Tibial nerve (tissue), 4 donors: ENCODE data around the gene ASPDH. TPM values are rescaled to one million over a fixed set of nuclear protein-coding genes. Genes with fewer than 3 reads are reported as not detected.

Experiments
- DNase-seq, 2 donors: peaks; one replicate each; pipeline ENCODE4 v3.0.0-alpha.2; 2019; ENCODE audit warnings: low spot score in 2 of 2
- H3K27ac ChIP-seq, 4 donors: fragments of 200-600 bp; sonication (generic) in 3 of 4; one replicate each; pipeline ENCODE4 v1.5.1; 2017 to 2019; ENCODE audit warnings: mild to moderate bottlenecking in 1 of 4
- H3K27me3 ChIP-seq, 2 donors: fragments of 200-600 bp; sonication (generic) in 1 of 2; one replicate each; pipeline versions ENCODE4 v1.5.1 to v1.6.0; 2017 to 2019
- H3K36me3 ChIP-seq, 3 donors: fragments of 200-600 bp; sonication (generic); one replicate each; pipeline ENCODE4 v1.5.1; 2018 to 2019
- H3K4me1 ChIP-seq, 4 donors: fragments of 200-600 bp; sonication (generic) in 3 of 4; one replicate each; pipeline ENCODE4 v1.5.1; 2017 to 2019
- H3K4me3 ChIP-seq, 4 donors: fragments of 200-600 bp; sonication (generic) in 3 of 4; one replicate each; pipeline ENCODE4 v1.5.1; 2017 to 2019; ENCODE audit warnings: mild to moderate bottlenecking in 1 of 4, moderate library complexity in 1 of 4
- H3K9me3 ChIP-seq, 4 donors: fragments of 200-600 bp; sonication (generic) in 3 of 4; one replicate each; pipeline ENCODE4 v1.5.1; 2017 to 2019
- CTCF ChIP-seq, 5 experiments: fragments of 200-600 bp in 3 of 5; fragments of 450-650 bp in 2 of 5; sonication (generic) in 3 of 5; IDR thresholded peaks; one replicate each; pipeline ENCODE4 v1.5.1; 2016 to 2019; ENCODE audit warnings: antibody characterized with exemption in 5 of 5, mild to moderate bottlenecking in 3 of 5, moderate library complexity in 2 of 5
- EP300 ChIP-seq, 2 donors: sonication (generic); formaldehyde crosslinking; IDR thresholded peaks; one replicate each; pipeline ENCODE4 v1.6.1; 2017; ENCODE audit warnings: antibody characterized with exemption in 2 of 2, mild to moderate bottlenecking in 1 of 2
- POLR2A ChIP-seq, 2 donors: fragments of 450-650 bp; IDR thresholded peaks; one replicate each; pipeline ENCODE4 v1.6.1; 2017; ENCODE audit warnings: antibody characterized with exemption in 2 of 2, mild to moderate bottlenecking in 2 of 2, moderate library complexity in 2 of 2
- WGBS, 2 donors: methylation state at CpG; one replicate each; pipeline ENCODE4 v1.1.5; 2018; 5-methylcytosine and 5-hydroxymethylcytosine counted together
- total RNA-seq, 4 donors: library from RNA; depleted of rRNA; stranded (reverse); fragments of >200 nt; gene quantifications; one replicate each; pipeline ENCODE4 v1.1.0, GENCODE V29; 2016

Gene ASPDH
- total RNA-seq, 4 donors from 2014 or later: not detected

- TF ChIP-seq CTCF (IDR thresholded peaks at IDR 0.05): no peak
- no peak for TF ChIP-seq POLR2A (IDR thresholded peaks at IDR 0.05)
- no peak for TF ChIP-seq EP300 (IDR thresholded peaks at IDR 0.05)
- Histone ChIP-seq H3K4me1 (no peaks in the 10 kb centered on the region), H3K9me3 (no peaks in the 10 kb centered on the region), H3K36me3 (no peaks in the 10 kb centered on the region), H3K27me3 (peaks cover 0 to 3% of the 10 kb centered on the region in 2 donors), H3K27ac (no peak overlapping the region), H3K4me3 (no peak overlapping the region)
- WGBS, 2 donors: 89% methylated on average over 9 to 19 of the region's 21 CpGs
- DNase-seq: no peak
These were observed 29.2 kb upstream of the ASPDH start for GRCh38 chr19:50542943-50543342.

GRCh38 chr19:50537769-50538230, 24.1 kb upstream of the ASPDH start:
- TF ChIP-seq POLR2A (IDR thresholded peaks at IDR 0.05) (no peak), CTCF (IDR thresholded peaks at IDR 0.05) (peak; percentile 49 to 61 (median 60))
- Histone ChIP-seq H3K27ac (no peak overlapping the region), H3K9me3 (peaks cover 0 to 16% (median 0%) of the 10 kb centered on the region in 4 donors), H3K27me3 (no peaks in the 10 kb centered on the region), H3K36me3 (no peaks in the 10 kb centered on the region), H3K4me3 (no peak overlapping the region), H3K4me1 (no peaks in the 10 kb centered on the region)
- DNase-seq: peak in 1 of 2 donors; percentile 44
- WGBS, 2 donors: 19 to 22% methylated on average over 15 of the region's 15 CpGs

DNA sequence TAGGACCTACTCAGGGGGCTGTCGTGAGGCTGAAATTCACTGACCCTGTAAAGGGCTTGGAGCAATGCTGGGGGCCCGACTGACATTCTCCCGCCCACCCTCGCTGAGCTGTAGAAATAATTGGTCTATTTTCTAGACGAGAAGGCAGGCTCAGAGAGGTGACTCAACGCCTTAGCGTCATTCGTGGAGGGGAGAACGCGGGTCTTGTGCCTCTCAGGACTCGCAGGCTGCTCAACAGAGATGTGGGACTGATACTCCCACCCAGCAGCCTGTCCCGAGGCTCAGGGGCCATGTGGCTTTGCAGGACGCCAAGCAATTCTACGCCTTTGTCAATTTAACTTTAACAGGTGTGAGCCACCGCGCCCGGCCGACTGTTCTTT, 23.6 kb upstream of the ASPDH start:
- Histone ChIP-seq H3K36me3 (no peaks in the 10 kb centered on the region), H3K27me3 (no peaks in the 10 kb centered on the region), H3K9me3 (peaks cover 0 to 21% (median 0%) of the 10 kb centered on the region in 4 donors), H3K4me3 (no peak overlapping the region), H3K4me1 (no peaks in the 10 kb centered on the region), H3K27ac (no peak overlapping the region)
- TF ChIP-seq EP300 (IDR thresholded peaks at IDR 0.05) (no peak), POLR2A (IDR thresholded peaks at IDR 0.05) (no peak), CTCF (IDR thresholded peaks at IDR 0.05) (no peak)
- 65 to 72% methylated on average over 18 of the region's 18 CpGs for WGBS, 2 donors
- no peak for DNase-seq

DNA sequence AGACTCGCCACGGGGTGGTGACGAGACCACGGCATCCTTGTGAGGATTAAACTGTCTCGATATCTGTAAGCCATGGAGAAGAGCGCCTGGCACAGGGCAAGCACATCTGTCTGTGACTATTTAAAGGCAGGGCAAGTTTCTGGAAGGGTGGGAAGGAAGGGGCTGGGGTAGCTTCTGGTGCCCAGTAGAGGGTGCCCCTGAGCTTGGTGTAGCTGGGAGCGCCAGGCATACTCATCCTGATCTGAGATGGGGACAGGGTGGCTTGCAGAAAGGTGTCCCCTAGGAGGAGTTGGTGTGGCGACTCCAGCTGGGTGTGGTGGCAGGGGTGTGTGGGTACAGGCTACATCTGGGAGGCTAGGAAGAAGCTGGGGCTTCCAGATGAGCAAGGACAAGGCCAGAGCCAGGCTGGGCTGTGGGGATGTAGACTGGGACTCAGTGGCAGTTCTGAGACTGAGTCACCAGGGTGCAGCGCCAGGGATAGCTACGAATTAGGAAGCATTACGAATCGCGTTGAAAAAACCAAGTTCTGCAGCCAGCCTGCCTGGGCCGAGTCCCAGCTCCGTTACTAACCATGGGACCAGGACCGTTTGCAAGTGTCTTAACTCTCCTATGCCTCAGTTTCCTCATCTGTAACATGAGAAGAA, 23.1 kb upstream of the ASPDH start:
- WGBS, 2 donors: 89 to 92% methylated on average over 16 of the region's 16 CpGs
- peaks cover 0 to 26% (median 0%) of the 10 kb centered on the region in 4 donors for H3K9me3 ChIP-seq
- H3K36me3 ChIP-seq: no peaks in the 10 kb centered on the region
- no peaks in the 10 kb centered on the region for H3K4me1 ChIP-seq
- TF ChIP-seq POLR2A (IDR thresholded peaks at IDR 0.05) (no peak), EP300 (IDR thresholded peaks at IDR 0.05) (no peak), CTCF (IDR thresholded peaks at IDR 0.05) (no peak)
- no peak overlapping the region for H3K4me3 ChIP-seq
- DNase-seq: no peak
- no peak overlapping the region for H3K27ac ChIP-seq
- H3K27me3 ChIP-seq: no peaks in the 10 kb centered on the region

GRCh38 chr19:50535672-50536187, 22.0 kb upstream of the ASPDH start:
- no peaks in the 10 kb centered on the region for H3K36me3 ChIP-seq
- no peaks in the 10 kb centered on the region for H3K27me3 ChIP-seq
- 75% methylated on average over 11 of the region's 11 CpGs for WGBS, 2 donors
- H3K9me3 ChIP-seq: peaks cover 0 to 30% (median 0%) of the 10 kb centered on the region in 4 donors
- no peak overlapping the region for H3K4me3 ChIP-seq
- no peak for DNase-seq
- H3K4me1 ChIP-seq: no peaks in the 10 kb centered on the region
- TF ChIP-seq POLR2A (IDR thresholded peaks at IDR 0.05) (no peak), CTCF (IDR thresholded peaks at IDR 0.05) (no peak), EP300 (IDR thresholded peaks at IDR 0.05) (no peak)
- no peak overlapping the region for H3K27ac ChIP-seq
